ENCODE results near the gene CASK. TPM values are rescaled to one million over a fixed set of nuclear protein-coding genes. Genes with fewer than 3 reads are reported as not detected.

Gene CASK
- total and polyA plus RNA-seq, 2 of the 13 experiments (the other 11 are each of a cell fraction or from before 2014, with no cell fraction given): 14.5 to 16.0 TPM

DNA sequence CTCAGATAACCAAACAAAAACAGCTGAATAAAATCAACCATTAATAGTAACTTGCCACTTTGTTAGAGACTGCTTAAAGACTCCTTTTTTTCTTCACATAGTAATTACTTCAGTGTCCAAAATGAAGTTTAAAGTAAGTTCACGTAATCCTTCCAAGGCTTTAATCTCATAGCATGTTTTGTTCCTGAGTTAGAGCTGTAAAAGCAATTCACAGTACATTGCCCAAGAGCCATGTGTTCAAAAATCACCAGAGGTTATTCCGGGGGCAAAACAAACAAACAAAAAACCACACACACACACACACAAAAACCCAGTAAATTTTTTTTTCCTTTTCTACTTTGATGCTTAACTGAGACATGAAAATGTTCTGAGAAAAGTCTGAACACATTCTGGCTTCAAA is 193.3 kb downstream of the CASK start:
- H3K9me3 ChIP-seq (ENCODE audit: low read length): no peaks in the 10 kb centered on the region
- H3K27ac ChIP-seq (ENCODE audit: extremely low read length, insufficient read depth, low read length): no peak overlapping the region
- in situ Hi-C loops (cut with HindIII; ENCODE audit: extremely low pct_ligation_motif_present, low pct_unique_long_range_greater_than_20kb) (no loop called here), intact Hi-C loops (cut with micrococcal nuclease; ENCODE audit: unreplicated experiment) (no loop called here)
- H4K20me1 ChIP-seq (ENCODE audit: insufficient read depth, low read length): no peaks in the 10 kb centered on the region
- H3K4me1 ChIP-seq (ENCODE audit: insufficient read depth, low read length): no peaks in the 10 kb centered on the region
- no peak overlapping the region for H3K9ac ChIP-seq (ENCODE audit: insufficient read depth, low read depth, low read length)
- POLR2A ChIA-PET: no interaction called here
- TF ChIP-seq ZFP36L2 (CRISPR knock-in tag; IDR thresholded peaks at IDR 0.05) (no peak), NFKB2 (CRISPR knock-in tag; IDR thresholded peaks at IDR 0.05; ENCODE audit: borderline replicate concordance) (no peak), ZNF367 (CRISPR knock-in tag; IDR thresholded peaks at IDR 0.05; ENCODE audit: borderline replicate concordance) (no peak), SP5 (CRISPR knock-in tag; IDR thresholded peaks at IDR 0.05; ENCODE audit: borderline replicate concordance, low read depth) (no peak), ATF1 (CRISPR knock-in tag; IDR thresholded peaks at IDR 0.05) (no peak), PCBP2 (optimal IDR thresholded peaks at IDR 0.05; ENCODE audit: low read depth, low read length, poor library complexity, severe bottlenecking) (no peak), ZNF235 (CRISPR knock-in tag; IDR thresholded peaks at IDR 0.05; ENCODE audit: borderline replicate concordance) (no peak), NFE2L2 (IDR thresholded peaks at IDR 0.05; ENCODE audit: low read length) (no peak), SNRNP70 (IDR thresholded peaks at IDR 0.05; ENCODE audit: low read depth, low read length) (no peak), ZNF644 (CRISPR knock-in tag; IDR thresholded peaks at IDR 0.05; ENCODE audit: low read depth) (no peak), KDM3A (CRISPR knock-in tag; IDR thresholded peaks at IDR 0.05; ENCODE audit: low read depth) (no peak), MIER3 (CRISPR knock-in tag; IDR thresholded peaks at IDR 0.05; ENCODE audit: borderline replicate concordance) (no peak)
- TF ChIP-seq, protein P1, sequence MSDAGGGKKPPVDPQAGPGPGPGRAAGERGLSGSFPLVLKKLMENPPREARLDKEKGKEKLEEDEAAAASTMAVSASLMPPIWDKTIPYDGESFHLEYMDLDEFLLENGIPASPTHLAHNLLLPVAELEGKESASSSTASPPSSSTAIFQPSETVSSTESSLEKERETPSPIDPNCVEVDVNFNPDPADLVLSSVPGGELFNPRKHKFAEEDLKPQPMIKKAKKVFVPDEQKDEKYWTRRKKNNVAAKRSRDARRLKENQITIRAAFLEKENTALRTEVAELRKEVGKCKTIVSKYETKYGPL (CRISPR knock-in tag; IDR thresholded peaks at IDR 0.05): no peak
- TF ChIP-seq, protein P2, sequence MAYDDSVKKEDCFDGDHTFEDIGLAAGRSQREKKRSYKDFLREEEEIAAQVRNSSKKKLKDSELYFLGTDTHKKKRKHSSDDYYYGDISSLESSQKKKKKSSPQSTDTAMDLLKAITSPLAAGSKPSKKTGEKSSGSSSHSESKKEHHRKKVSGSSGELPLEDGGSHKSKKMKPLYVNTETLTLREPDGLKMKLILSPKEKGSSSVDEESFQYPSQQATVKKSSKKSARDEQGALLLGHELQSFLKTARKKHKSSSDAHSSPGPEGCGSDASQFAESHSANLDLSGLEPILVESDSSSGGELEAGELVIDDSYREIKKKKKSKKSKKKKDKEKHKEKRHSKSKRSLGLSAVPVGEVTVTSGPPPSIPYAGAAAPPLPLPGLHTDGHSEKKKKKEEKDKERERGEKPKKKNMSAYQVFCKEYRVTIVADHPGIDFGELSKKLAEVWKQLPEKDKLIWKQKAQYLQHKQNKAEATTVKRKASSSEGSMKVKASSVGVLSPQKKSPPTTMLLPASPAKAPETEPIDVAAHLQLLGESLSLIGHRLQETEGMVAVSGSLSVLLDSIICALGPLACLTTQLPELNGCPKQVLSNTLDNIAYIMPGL (CRISPR knock-in tag; IDR thresholded peaks at IDR 0.05; ENCODE audit: borderline replicate concordance in 1 of 2, low read depth in 1 of 2): no peak
- TF ChIP-seq, protein P3, sequence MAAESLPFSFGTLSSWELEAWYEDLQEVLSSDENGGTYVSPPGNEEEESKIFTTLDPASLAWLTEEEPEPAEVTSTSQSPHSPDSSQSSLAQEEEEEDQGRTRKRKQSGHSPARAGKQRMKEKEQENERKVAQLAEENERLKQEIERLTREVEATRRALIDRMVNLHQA (CRISPR knock-in tag; IDR thresholded peaks at IDR 0.05): no peak
- TF ChIP-seq, protein P4, sequence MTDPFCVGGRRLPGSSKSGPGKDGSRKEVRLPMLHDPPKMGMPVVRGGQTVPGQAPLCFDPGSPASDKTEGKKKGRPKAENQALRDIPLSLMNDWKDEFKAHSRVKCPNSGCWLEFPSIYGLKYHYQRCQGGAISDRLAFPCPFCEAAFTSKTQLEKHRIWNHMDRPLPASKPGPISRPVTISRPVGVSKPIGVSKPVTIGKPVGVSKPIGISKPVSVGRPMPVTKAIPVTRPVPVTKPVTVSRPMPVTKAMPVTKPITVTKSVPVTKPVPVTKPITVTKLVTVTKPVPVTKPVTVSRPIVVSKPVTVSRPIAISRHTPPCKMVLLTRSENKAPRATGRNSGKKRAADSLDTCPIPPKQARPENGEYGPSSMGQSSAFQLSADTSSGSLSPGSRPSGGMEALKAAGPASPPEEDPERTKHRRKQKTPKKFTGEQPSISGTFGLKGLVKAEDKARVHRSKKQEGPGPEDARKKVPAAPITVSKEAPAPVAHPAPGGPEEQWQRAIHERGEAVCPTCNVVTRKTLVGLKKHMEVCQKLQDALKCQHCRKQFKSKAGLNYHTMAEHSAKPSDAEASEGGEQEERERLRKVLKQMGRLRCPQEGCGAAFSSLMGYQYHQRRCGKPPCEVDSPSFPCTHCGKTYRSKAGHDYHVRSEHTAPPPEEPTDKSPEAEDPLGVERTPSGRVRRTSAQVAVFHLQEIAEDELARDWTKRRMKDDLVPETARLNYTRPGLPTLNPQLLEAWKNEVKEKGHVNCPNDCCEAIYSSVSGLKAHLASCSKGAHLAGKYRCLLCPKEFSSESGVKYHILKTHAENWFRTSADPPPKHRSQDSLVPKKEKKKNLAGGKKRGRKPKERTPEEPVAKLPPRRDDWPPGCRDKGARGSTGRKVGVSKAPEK (CRISPR knock-in tag; IDR thresholded peaks at IDR 0.05; ENCODE audit: borderline replicate concordance): no peak
- TF ChIP-seq, protein P5, sequence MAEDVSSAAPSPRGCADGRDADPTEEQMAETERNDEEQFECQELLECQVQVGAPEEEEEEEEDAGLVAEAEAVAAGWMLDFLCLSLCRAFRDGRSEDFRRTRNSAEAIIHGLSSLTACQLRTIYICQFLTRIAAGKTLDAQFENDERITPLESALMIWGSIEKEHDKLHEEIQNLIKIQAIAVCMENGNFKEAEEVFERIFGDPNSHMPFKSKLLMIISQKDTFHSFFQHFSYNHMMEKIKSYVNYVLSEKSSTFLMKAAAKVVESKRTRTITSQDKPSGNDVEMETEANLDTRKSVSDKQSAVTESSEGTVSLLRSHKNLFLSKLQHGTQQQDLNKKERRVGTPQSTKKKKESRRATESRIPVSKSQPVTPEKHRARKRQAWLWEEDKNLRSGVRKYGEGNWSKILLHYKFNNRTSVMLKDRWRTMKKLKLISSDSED (CRISPR knock-in tag; IDR thresholded peaks at IDR 0.05): no peak
- WGBS (ENCODE audit: low lambda C conversion rate): 67% methylated on average over 2 of the region's 2 CpGs
- DNase-seq (ENCODE audit: low spot score) (no peak), FAIRE-seq (peak; percentile 54), ATAC-seq (no peak)
- CTCF ChIA-PET (ENCODE audit: low intra/inter-chr PET ratio, low total read pairs): no interaction called here
- no peak overlapping the region for H2AFZ ChIP-seq (ENCODE audit: low read length)
- no peak overlapping the region for H3K4me3 ChIP-seq (replicated peaks in 1 of 3; ENCODE audit: insufficient read depth in 1 of 3, low read depth in 2 of 3, low read length in 3 of 3)
- H3K4me2 ChIP-seq (ENCODE audit: low read depth, low read length): no peak overlapping the region
- no peaks in the 10 kb centered on the region for H3K79me2 ChIP-seq (ENCODE audit: insufficient read depth, low read length)
- no TSS peak for BruUV-seq (replicated peaks)
- no peaks in the 10 kb centered on the region for H3K27me3 ChIP-seq (ENCODE audit: control insufficient read depth in 1 of 2, insufficient read depth in 2 of 2, low read length in 2 of 2)
- no peaks in the 10 kb centered on the region for H3K36me3 ChIP-seq (replicated peaks in 1 of 2; ENCODE audit: control insufficient read depth in 1 of 2, insufficient read depth in 2 of 2, low read length in 2 of 2)

Data from HepG2 (cell line).